ENCODE results near the gene METTL14.
A peak's percentile ranks its signal among the peaks of the same experiment; 100 is the strongest.
"Not testable (repeated sequence)": the region's sequence is repeated elsewhere in the genome, so short reads cannot be mapped to it uniquely, and the experiment has no call there.

The METTL14 gene

DNA sequence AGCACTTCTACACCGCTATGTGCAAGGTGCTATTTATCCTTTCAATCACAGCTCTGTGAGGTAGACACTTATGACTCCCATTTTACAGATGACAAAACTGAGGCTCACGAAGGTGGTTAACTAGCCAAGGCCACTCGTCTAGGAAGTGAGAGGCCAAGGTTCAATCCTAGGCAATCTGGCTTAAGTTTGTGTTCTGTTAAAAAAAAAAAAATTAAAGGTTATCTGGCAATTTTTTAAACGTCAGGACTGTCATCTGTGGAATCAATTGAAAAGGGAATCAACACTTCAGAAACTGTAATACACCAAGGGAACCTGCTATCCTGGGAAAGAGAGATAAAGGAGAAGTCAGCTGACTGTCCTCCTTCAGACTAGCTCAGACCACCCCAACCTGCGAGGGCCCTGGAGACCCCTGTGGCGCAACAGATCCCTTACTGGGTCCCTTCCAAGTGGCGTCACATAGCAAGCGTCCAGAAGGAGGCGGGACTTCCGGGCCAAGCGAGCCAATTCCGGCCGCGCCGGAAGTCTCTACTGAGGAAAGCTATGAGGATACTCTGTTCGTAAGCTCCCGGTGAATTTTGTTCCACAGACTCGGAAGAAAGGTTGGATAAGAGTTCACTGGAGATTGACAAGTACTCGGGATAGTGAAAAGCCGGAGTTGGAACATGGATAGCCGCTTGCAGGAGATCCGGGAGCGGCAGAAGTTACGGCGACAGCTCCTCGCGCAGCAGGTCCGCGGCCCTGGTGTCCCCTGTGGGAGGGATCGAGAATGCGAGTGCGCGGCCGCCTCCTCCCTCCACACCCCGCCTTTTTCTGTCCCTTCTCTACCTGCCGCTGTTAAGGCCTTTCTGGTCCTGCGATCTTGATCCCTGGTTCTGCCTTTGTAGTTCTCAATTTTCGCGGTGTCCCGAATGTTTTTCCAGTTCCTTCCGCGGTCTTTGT, at the start of gene METTL14:
Gene METTL14 (plus strand): TSS at position 520 of the 939 bp plus-strand sequence. CDS start 143 bp downstream, at position 663.
- DNase-seq (ENCODE audit: low read depth in 1 of 2, low spot score in 1 of 2): peak; percentile 59 to 78

DNA sequence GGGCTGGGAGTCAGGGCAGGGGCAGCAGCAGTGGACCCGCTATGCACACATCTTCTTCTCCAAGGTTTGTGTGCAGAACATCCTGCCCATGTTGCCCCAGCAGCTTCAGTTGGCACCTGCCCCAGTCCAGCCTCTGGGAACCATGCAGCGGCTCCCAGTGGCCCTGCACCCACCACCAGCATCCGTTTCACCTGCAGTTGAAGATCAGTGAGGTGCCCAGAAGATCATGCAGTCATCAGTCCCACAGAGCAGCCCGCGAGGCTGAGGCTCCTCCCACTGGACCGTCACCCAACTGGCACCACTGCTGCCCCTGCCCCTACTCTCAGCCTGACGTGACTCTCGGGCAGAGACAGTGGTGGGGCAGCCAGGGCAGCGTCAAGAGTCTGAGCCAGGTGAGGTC, 49.1 kb upstream of the METTL14 start:
- not testable (repeated sequence) for DNase-seq (ENCODE audit: low read depth in 1 of 2, low spot score in 1 of 2)

GRCh38 chr4:118664665-118665064, 20.5 kb upstream of the METTL14 start:
- DNase-seq (ENCODE audit: low read depth in 1 of 2, low spot score in 1 of 2): not testable (repeated sequence)

GRCh38 chr4:118669220-118669619, 16.0 kb upstream of the METTL14 start:
- DNase-seq (ENCODE audit: low read depth in 1 of 2, low spot score in 1 of 2): peak in 1 of 2 donors; percentile 5

DNA sequence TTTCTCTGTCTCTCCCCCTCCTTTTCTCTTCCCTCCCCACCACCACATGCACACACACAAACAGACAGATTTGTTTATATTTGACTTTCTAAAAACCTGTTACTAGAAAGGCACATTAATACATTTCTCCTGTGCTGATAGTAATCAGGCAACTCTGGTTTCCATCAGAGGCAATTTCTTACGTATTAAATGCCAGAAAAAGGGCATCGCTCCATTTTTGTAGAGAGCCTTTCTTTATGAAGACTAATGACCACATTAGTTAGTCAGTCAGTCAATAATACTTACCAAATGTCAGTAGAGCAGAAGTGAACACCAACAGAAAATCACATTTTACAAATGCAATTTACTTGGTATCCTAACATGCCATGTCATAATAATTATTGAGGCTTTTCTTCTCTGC, 14.2 kb upstream of the METTL14 start:
- not testable (repeated sequence) for DNase-seq (ENCODE audit: low read depth in 1 of 2, low spot score in 1 of 2)

DNA sequence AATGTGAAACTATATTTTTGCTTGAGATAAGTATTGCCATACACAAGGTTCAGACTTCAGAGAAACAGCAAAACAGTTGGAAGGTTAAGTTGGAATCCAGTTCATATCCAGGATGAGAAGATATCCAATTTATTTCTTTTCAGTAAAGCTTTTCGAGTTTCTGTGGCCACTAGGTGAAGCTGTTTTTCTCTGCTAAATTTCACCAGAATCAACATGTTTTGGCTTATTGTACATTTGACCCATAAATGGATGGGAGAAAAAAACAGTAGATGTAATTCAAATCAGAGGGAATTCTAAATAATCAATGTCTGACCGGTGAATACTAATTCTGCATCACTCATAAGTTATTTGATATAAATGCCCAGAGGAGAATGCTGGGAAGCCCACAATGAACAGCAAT, 9.1 kb upstream of the METTL14 start:
- no peak for DNase-seq (ENCODE audit: low read depth in 1 of 2, low spot score in 1 of 2)

DNA sequence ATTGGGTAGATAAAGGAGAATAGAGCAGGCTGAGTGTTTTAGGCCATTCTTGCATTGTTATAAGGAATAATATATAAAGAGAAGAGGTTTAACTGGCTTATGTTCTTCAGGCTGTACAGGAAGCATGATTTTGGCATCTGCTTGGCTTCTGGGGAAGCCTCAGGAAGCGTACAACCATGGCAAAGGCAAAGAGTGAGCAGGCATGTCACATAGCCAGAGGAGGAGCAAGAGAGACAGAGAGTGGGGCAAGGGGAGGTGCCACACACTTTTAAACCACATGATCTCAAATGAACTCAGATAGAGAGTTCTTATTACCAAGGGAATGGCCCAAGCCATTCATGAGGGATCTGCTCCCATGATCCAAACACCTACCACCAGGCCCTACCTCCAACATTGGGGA, 4.4 kb upstream of the METTL14 start:
- DNase-seq (ENCODE audit: low read depth in 1 of 2, low spot score in 1 of 2): no peak

GRCh38 chr4:118682928-118683327, 2.3 kb upstream of the METTL14 start:
- no peak for DNase-seq (ENCODE audit: low read depth in 1 of 2, low spot score in 1 of 2)

- no peak for DNase-seq (ENCODE audit: low read depth in 1 of 2, low spot score in 1 of 2)
Observed at GRCh38 chr4:118683513-118683912, 1.7 kb upstream of the METTL14 start.

DNA sequence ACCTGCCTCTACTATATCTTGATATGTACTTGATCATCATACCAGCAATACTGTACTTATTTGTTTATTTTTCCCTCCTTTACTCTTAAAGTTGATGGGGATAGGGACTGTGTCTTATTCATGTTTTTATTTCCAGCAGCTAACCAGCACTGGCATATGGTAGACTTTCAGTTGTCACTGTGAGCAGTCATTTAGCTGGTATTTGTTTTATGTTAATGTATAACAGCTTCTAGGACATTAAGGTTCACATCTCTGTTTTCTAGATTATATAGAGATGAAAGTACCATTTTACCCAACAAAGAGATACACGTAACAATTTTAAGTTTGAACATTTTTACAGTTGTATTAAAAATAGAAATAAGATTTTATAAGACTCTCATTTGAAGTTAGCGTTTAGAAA, 17.9 kb downstream of the METTL14 start:
- no peak for DNase-seq (ENCODE audit: low read depth in 1 of 2, low spot score in 1 of 2)

- DNase-seq (ENCODE audit: low read depth in 1 of 2, low spot score in 1 of 2): no peak
Observed at GRCh38 chr4:118711052-118711451, 25.9 kb downstream of the METTL14 start.

DNA sequence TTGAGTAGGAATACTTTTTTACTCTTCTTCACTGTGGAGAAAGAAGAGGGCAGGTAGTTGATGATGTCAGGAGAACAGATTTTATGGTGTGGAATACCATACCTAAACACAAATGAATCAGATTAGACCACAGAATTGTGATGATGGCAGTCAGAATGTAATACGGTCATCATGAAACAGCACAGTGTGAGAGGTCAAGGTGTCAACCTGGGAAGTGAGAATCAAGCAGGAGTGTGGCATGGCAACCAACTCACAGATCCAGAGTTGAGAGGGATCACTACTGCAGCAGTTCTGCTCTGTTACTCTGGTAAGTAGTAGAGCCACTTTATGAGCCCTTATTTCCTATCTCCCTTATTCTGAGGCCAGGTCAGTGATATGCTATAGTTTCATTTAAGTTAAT, 27.7 kb downstream of the METTL14 start:
- no peak for DNase-seq (ENCODE audit: low read depth in 1 of 2, low spot score in 1 of 2)

- no peak for DNase-seq (ENCODE audit: low read depth in 1 of 2, low spot score in 1 of 2)
Observed at GRCh38 chr4:118714682-118715081, 29.5 kb downstream of the METTL14 start.

- DNase-seq (ENCODE audit: low read depth in 1 of 2, low spot score in 1 of 2): no peak
Observed at GRCh38 chr4:118716304-118716703, 31.1 kb downstream of the METTL14 start.

DNA sequence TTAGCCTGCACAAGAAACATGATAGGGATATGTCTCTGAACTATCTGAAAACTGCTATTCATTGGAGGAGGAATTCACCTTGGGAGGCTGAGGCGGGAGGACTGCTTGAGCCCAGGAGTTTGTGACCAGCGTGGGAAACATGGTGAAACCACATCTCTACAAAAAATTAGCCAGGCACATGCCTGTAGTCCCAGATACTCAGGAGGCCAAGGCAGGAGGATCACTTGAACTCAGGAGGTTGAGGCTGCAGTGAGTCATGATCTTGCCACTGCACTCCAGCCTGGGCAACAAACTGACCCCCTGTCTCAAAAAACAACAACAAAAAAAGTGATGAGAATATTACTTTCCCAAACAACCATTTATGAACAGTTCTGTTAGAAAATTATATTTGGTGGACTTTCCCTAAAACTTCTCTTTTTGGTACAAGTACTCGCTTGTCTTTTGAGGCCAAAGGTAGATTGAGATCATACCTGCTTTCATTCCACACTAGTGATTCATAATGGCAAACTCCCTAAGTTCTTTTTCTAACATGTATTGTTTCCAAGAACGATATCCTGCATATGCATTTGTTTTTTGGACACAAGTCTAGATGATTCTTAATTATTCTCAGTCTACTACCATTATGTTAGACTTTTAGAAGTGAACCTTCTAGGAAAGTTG, 33.4 kb downstream of the METTL14 start:
- no peak for DNase-seq (ENCODE audit: low read depth in 1 of 2, low spot score in 1 of 2)

DNA sequence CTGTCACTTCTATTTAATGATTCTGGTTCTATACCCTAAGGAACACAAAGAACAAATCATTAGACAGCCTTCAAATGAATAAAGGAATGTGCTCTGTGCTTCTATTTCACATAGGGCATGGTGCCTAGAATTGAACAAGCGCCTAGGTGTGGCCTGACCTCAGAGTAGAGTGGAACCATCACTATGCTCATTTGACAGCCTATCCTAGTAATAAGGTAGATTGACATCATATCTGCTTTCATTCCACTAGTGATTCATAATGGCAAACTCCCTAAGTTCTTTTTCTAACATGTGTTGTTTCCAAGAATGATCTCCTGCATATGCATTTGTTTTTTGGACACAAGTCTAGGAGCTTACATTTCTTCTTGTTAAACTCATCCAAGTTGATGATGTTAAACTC, 36.6 kb downstream of the METTL14 start:
- no peak for DNase-seq (ENCODE audit: low read depth in 1 of 2, low spot score in 1 of 2)

DNA sequence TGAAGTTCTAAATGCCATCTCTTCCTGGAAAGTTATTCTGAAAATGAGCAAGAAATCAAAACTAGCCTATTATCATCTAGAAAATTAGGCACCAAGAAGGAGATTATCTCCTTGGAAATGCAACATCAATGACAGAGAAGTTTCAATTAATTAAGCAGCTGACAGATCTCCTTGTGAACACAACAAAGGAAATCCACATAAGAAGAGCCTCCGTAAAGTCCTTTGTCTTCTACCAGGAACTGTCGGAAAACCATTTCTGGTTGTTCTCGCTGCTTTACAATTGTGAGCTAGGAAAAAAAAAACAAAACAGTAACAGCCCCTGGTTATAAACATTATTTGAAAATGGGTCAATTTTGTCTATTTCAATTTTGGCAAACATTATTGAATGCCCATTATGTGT, 38.2 kb downstream of the METTL14 start:
- DNase-seq (ENCODE audit: low read depth in 1 of 2, low spot score in 1 of 2): no peak

DNA sequence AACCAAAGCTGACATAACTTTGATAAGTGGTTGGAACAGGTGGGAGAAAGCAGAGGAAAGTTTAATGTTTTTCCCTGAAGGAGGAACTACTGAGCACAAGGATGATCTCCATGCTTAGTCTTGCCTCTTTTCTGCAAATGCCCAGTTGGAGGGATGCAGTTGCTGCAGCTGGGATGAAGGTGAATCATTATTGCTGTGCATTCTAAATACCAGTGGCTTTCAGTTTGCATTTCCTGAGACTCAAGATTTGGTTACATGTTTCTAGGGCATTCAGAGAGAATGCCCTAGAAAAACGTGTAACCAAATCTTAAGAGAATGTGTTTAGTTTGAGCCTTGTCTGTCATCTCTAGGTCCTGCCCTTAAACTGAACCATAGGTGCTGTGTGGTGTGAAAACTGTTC, 42.2 kb downstream of the METTL14 start:
- no peak for DNase-seq (ENCODE audit: low read depth in 1 of 2, low spot score in 1 of 2)

- no peak for DNase-seq (ENCODE audit: low read depth in 1 of 2, low spot score in 1 of 2)
Observed at GRCh38 chr4:118729287-118730286, 44.4 kb downstream of the METTL14 start.

DNA sequence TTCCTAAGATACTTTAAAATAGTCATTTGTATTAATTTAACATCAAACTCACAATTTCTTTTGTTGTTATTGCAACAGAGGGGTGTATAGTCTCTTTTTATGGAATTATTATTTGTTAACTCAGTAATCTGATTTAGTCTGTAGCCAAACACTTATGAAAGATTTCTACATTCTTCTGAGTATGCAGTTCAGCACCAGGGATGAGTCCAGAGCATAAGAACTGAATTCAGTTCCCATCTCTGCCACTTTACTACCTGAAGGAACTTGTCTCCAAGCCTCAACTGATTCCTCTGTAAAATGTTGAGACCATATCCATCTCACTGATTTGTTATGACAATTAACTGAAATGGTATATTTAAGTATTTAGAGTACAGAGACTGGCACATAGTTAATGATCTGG, 45.5 kb downstream of the METTL14 start:
- no peak for DNase-seq (ENCODE audit: low read depth in 1 of 2, low spot score in 1 of 2)
